Esophagus squamous epithelium (tissue), 5 donors: ENCODE measurements around the gene HYDIN. TPM values are rescaled to one million over a fixed set of nuclear protein-coding genes. Genes with fewer than 3 reads are reported as not detected.
A peak's percentile ranks its signal among the peaks of the same experiment; 100 is the strongest.

Experiments used
- DNase-seq: peaks from one replicate; lab custom pipeline; 2025; lab: John Stamatoyannopoulos, UW
- H3K27ac ChIP-seq, 4 donors: fragments of 200-600 bp; sonication (generic); one replicate each; pipeline ENCODE4 v1.5.1; 2016 to 2019; ENCODE audit warnings: mild to moderate bottlenecking in 1 of 4
- H3K27me3 ChIP-seq, 4 donors: fragments of 200-600 bp; sonication (generic); 1 replicate in 3 of 4; 2 replicates in 1 of 4; pipeline versions ENCODE4 v1.5.1 to v1.6.0; 2017 to 2021; ENCODE audit warnings: antibody characterized with exemption in 1 of 4
- H3K36me3 ChIP-seq, 3 donors: fragments of 200-600 bp; sonication (generic); one replicate each; pipeline ENCODE4 v1.5.1; 2016 to 2019
- H3K4me1 ChIP-seq, 3 donors: fragments of 200-600 bp; sonication (generic); one replicate each; pipeline ENCODE4 v1.5.1; 2017 to 2019
- H3K4me3 ChIP-seq, 4 donors: fragments of 200-600 bp; sonication (generic); 1 replicate in 3 of 4; 2 replicates in 1 of 4; pipeline ENCODE4 v1.5.1; 2016 to 2019; ENCODE audit warnings: mild to moderate bottlenecking in 2 of 4, moderate library complexity in 1 of 4
- H3K9me3 ChIP-seq, 3 donors: fragments of 200-600 bp; sonication (generic); one replicate each; pipeline ENCODE4 v1.5.1; 2016 to 2019
- CTCF ChIP-seq, 6 experiments: fragments of 450-650 bp in 4 of 6; fragments of 200-600 bp in 2 of 6; sonication (generic) in 2 of 6; IDR thresholded peaks; one replicate each; pipeline ENCODE4 v1.5.1; 2016 to 2019; ENCODE audit warnings: antibody characterized with exemption in 6 of 6, mild to moderate bottlenecking in 4 of 6, moderate library complexity in 4 of 6
- POLR2A ChIP-seq, 4 donors: fragments of 450-650 bp; IDR thresholded peaks; one replicate each; pipeline ENCODE4 v1.6.1; 2017; ENCODE audit warnings: antibody characterized with exemption in 4 of 4, mild to moderate bottlenecking in 4 of 4, moderate library complexity in 3 of 4
- WGBS, 2 donors: methylation state at CpG; one replicate each; pipeline ENCODE4 v1.1.5; 2018; 5-methylcytosine and 5-hydroxymethylcytosine counted together
- intact Hi-C: fragments of 100-400 bp; cut with DNase I; formaldehyde crosslinking; loops from one replicate; pipeline ENCODE4 v1.15.0; 2022
- total RNA-seq, 4 donors: library from RNA; depleted of rRNA; stranded (reverse); fragments of >200 nt; gene quantifications; one replicate each; pipeline ENCODE4 v1.1.0, GENCODE V29; 2016
- donor health status: DM: yes; HTN: yes; CAD: no.

Gene HYDIN
- total RNA-seq, 4 donors from 2014 or later, result 0.23 to 2.4 (median 0.38) TPM; not detected in 1

DNA sequence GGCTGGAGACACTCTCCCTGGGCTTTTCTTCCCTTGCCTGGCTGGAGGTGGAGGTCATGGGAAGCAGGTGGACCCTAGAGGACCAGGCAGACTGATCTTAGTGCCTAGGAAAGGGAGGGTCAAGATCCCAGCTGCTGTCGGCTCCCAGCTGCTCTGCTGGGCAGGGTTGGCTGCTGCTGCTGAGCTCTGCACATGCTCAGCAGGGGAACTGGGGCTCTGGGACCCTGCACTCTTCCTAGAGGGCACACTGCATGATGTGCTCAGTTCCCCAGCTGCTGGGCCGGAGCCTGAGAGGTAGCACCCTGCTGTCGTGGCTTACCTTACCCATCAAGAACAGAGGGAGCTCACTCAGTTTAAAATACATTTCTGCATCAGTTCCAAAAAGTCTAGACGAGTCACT is 463.9 kb downstream of the HYDIN start:
- no peak overlapping the region for H3K27ac ChIP-seq
- no peaks in the 10 kb centered on the region for H3K9me3 ChIP-seq
- TF ChIP-seq CTCF (IDR thresholded peaks at IDR 0.05) (no peak), POLR2A (IDR thresholded peaks at IDR 0.05) (no peak)
- intact Hi-C loops, result no loop called here
- no peak overlapping the region for H3K4me3 ChIP-seq
- DNase-seq, result no peak
- 78 to 87% methylated on average over 1 to 4 of the region's 4 CpGs for WGBS, 2 donors
- peaks cover 6 to 54% (median 9%) of the 10 kb centered on the region in 3 donors for H3K36me3 ChIP-seq
- peaks cover 5 to 41% (median 20%) of the 10 kb centered on the region in 3 donors for H3K4me1 ChIP-seq
- no peaks in the 10 kb centered on the region for H3K27me3 ChIP-seq

DNA sequence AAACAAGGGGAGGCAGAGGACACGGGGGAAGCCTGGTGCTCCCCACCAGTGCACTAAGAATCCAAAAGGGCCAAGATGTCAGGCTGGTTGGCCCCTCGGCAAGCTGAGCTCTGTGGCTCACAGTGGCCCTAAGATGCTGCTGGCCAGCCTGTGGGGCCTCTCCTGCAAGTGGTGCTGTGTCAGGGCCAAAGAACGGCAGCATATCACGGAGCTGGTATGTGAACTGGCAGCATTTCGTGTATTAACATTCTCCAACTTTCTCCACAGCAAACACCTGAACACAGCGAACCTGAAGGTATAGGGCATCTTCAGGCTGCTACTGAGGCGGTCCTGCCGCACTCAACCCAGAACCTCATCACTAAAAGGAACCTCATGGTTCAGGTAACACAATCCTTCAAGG is 464.3 kb downstream of the HYDIN start:
- H3K4me3 ChIP-seq, result no peak overlapping the region
- H3K27ac ChIP-seq, result no peak overlapping the region
- DNase-seq, result no peak
- peaks cover 5 to 44% (median 20%) of the 10 kb centered on the region in 3 donors for H3K4me1 ChIP-seq
- no peaks in the 10 kb centered on the region for H3K27me3 ChIP-seq
- WGBS, 2 donors, result 84 to 91% methylated on average over 6 to 8 of the region's 8 CpGs
- intact Hi-C loops, result no loop called here
- H3K9me3 ChIP-seq, result no peaks in the 10 kb centered on the region
- peaks cover 8 to 54% (median 9%) of the 10 kb centered on the region in 3 donors for H3K36me3 ChIP-seq
- TF ChIP-seq CTCF (IDR thresholded peaks at IDR 0.05), result no peak

GRCh38 chr16:70765491-70765890 is 465.0 kb downstream of the HYDIN start:
- Histone ChIP-seq H3K4me1 (peaks cover 5 to 44% (median 20%) of the 10 kb centered on the region in 3 donors), H3K9me3 (no peaks in the 10 kb centered on the region), H3K4me3 (no peak overlapping the region), H3K27me3 (no peaks in the 10 kb centered on the region), H3K27ac (no peak overlapping the region), H3K36me3 (peaks cover 9 to 47% (median 9%) of the 10 kb centered on the region in 3 donors)
- TF ChIP-seq POLR2A (IDR thresholded peaks at IDR 0.05), result no peak
- TF ChIP-seq CTCF (IDR thresholded peaks at IDR 0.05), result no peak
- DNase-seq, result no peak
- 90% methylated on average over 7 of the region's 8 CpGs; no CpG with 5 or more reads in 1 of the 2 donors for WGBS, 2 donors
- intact Hi-C loops, result no loop called here

DNA sequence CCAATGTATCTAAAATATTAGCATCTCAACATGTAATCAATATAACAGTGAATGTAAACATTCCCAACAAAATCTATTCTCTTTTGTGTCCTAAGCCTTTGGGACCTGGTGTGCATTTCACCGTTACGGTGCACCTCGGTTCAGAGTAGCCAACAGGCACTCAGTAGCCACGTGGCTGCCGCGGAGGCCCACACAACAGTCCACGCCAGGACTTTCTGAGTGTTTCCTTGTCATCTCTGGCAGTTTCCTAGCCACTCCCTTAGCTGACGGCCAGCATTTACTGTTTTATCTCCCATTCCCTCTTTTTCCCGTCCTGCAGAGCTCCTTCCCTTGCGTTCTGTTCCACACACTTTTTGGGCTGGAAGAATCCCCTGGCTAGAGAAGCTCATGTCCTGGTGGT is 465.9 kb downstream of the HYDIN start:
- intact Hi-C loops, result no loop called here
- 89 to 92% methylated on average over 10 of the region's 10 CpGs for WGBS, 2 donors
- H3K4me1 ChIP-seq, result peaks cover 3 to 44% (median 28%) of the 10 kb centered on the region in 3 donors

DNA sequence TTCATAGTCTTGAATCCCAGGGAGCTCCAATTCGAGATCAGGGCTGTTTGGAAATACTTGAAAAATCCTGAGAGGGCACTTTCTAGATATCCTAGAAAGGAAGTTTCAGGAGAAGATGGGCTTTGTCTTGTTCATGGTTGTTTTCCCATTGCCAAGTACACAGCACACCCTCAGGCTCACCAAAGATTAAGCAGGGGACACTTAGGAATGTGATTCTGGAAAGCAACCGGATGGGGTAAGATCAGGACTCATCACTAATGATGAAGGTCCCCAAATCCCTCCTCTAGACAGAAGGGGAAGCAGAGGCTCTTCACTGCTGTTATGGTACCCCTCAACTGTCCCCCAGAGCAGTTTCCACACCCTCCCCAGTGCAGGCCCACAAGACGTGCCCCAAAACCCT is 470.3 kb downstream of the HYDIN start:
- peak overlapping the region; percentile 74 to 80 (median 80) for H3K27ac ChIP-seq
- no peak for TF ChIP-seq CTCF (IDR thresholded peaks at IDR 0.05)
- H3K27me3 ChIP-seq, result no peaks in the 10 kb centered on the region
- H3K4me3 ChIP-seq, result no peak overlapping the region
- H3K9me3 ChIP-seq, result no peaks in the 10 kb centered on the region
- H3K36me3 ChIP-seq, result peaks cover 9 to 64% (median 9%) of the 10 kb centered on the region in 3 donors
- H3K4me1 ChIP-seq, result peaks cover 4 to 56% (median 26%) of the 10 kb centered on the region in 3 donors
- intact Hi-C loops, result no loop called here
- DNase-seq, result no peak
- WGBS, 2 donors, result 37 to 38% methylated on average over 3 of the region's 3 CpGs

More for the DNA sequence above, 465.9 kb downstream of the HYDIN start:
- no peak overlapping the region for H3K27ac ChIP-seq
- DNase-seq, result no peak
- H3K9me3 ChIP-seq, result no peaks in the 10 kb centered on the region
- no peaks in the 10 kb centered on the region for H3K27me3 ChIP-seq
- TF ChIP-seq CTCF (IDR thresholded peaks at IDR 0.05) (no peak), POLR2A (IDR thresholded peaks at IDR 0.05) (no peak)
- H3K36me3 ChIP-seq, result peaks cover 9 to 44% (median 9%) of the 10 kb centered on the region in 3 donors
- no peak overlapping the region for H3K4me3 ChIP-seq
